H9 (cell line): Measurements from ENCODE around the gene EPOP. TPM values are rescaled to one million over a fixed set of nuclear protein-coding genes. Genes with fewer than 3 reads are reported as not detected.
A peak's percentile ranks its signal among the peaks of the same experiment; 100 is the strongest.

ENCODE experiments used
- DNase-seq: peaks from one replicate; pipeline ENCODE4 v3.0.0-alpha.2; 2017
- H2AFZ ChIP-seq: one replicate; pipeline ENCODE4 v1.6.1; 2013; ENCODE audit warnings: mild to moderate bottlenecking, low read length, control low read depth, moderate library complexity
- H2AK5ac ChIP-seq: 2 replicates; pipeline ENCODE4 v1.6.1; 2013; ENCODE audit warnings: low read length, control low read depth, mixed read lengths; ENCODE audit not compliant: insufficient read length
- H2BK120ac ChIP-seq: one replicate; pipeline ENCODE4 v1.6.1; 2013; ENCODE audit warnings: low read depth, mild to moderate bottlenecking, low read length, control low read depth, inconsistent platforms; ENCODE audit not compliant: poor library complexity, severe bottlenecking
- H2BK12ac ChIP-seq: 2 replicates; pipeline ENCODE4 v1.6.1; 2013; ENCODE audit warnings: low read length, control low read depth, mixed read lengths, low read depth; ENCODE audit not compliant: insufficient read length
- H2BK15ac ChIP-seq: 2 replicates; pipeline ENCODE4 v1.6.1; 2013; ENCODE audit warnings: low read depth, low read length, control low read depth
- H2BK20ac ChIP-seq: one replicate; pipeline ENCODE4 v1.6.1; 2013; ENCODE audit warnings: low read depth, mild to moderate bottlenecking, low read length, control low read depth, inconsistent platforms; ENCODE audit not compliant: poor library complexity, severe bottlenecking
- H2BK5ac ChIP-seq: 2 replicates; pipeline ENCODE4 v1.6.1; 2013; ENCODE audit warnings: low read length, control low read depth, mixed read lengths; ENCODE audit not compliant: insufficient read length
- H3K14ac ChIP-seq: 2 replicates; pipeline ENCODE4 v1.6.1; 2013; ENCODE audit warnings: low read length, control low read depth; ENCODE audit not compliant: insufficient read depth
- H3K18ac ChIP-seq: 2 replicates; pipeline ENCODE4 v1.6.1; 2013; ENCODE audit warnings: low read depth, mild to moderate bottlenecking, mixed read lengths, low read length, control low read depth; ENCODE audit not compliant: insufficient read length
- H3K23ac ChIP-seq: 2 replicates; pipeline ENCODE4 v1.6.1; 2013; ENCODE audit warnings: low read length, control low read depth, mixed read lengths, low read depth; ENCODE audit not compliant: insufficient read length
- H3K23me2 ChIP-seq: 2 replicates; pipeline ENCODE4 v1.6.1; 2013; ENCODE audit warnings: low read depth, mild to moderate bottlenecking, mixed read lengths, low read length, control low read depth; ENCODE audit not compliant: insufficient read length, poor library complexity, severe bottlenecking
- H3K27ac ChIP-seq: 2 replicates; pipeline ENCODE4 v1.5.1; 2013; ENCODE audit warnings: low read length, control low read depth, mixed read lengths, low read depth; ENCODE audit not compliant: insufficient read length
- H3K27me3 ChIP-seq: 2 replicates; pipeline ENCODE4 v1.6.1; 2013; ENCODE audit warnings: low read length, control low read depth, inconsistent platforms; ENCODE audit not compliant: insufficient read depth
- H3K4ac ChIP-seq: 2 replicates; pipeline ENCODE4 v1.6.1; 2013; ENCODE audit warnings: low read depth, mild to moderate bottlenecking, control low read depth, inconsistent platforms, low read length, moderate library complexity
- H3K4me1 ChIP-seq: 2 replicates; pipeline ENCODE4 v1.6.1; 2013; ENCODE audit warnings: low read length, control low read depth, inconsistent platforms; ENCODE audit not compliant: insufficient read depth
- H3K4me2 ChIP-seq: 2 replicates; pipeline ENCODE4 v1.6.1; 2013; ENCODE audit warnings: low read length, control low read depth, mixed read lengths; ENCODE audit not compliant: insufficient read length, insufficient read depth
- H3K56ac ChIP-seq: 2 replicates; pipeline ENCODE4 v1.6.1; 2013; ENCODE audit warnings: low read depth, mild to moderate bottlenecking, mixed read lengths, low read length, control low read depth; ENCODE audit not compliant: insufficient read length
- H3K79me1 ChIP-seq: 2 replicates; pipeline ENCODE4 v1.6.1; 2013; ENCODE audit warnings: low read depth, mild to moderate bottlenecking, moderate library complexity, low read length, control low read depth, inconsistent platforms; ENCODE audit not compliant: insufficient read depth, poor library complexity, severe bottlenecking
- H3K79me2 ChIP-seq: 2 replicates; pipeline ENCODE4 v1.6.1; 2013; ENCODE audit warnings: low read length, control low read depth, inconsistent platforms; ENCODE audit not compliant: insufficient read depth
- H3K9ac ChIP-seq: 2 replicates; pipeline ENCODE4 v1.6.1; 2013; ENCODE audit warnings: low read length, control low read depth, mixed read lengths; ENCODE audit not compliant: insufficient read length; ENCODE audit errors: extremely low read depth
- H3K9me3 ChIP-seq: one replicate; pipeline ENCODE4 v1.6.1; 2013; ENCODE audit warnings: low read depth, low read length, inconsistent platforms; ENCODE audit not compliant: control insufficient read depth
- H3T11ph ChIP-seq: one replicate; pipeline ENCODE4 v1.6.1; 2013; ENCODE audit warnings: mild to moderate bottlenecking, low read length, control low read depth, inconsistent platforms
- H4K20me1 ChIP-seq: one replicate; pipeline ENCODE4 v1.6.1; 2013; ENCODE audit not compliant: control insufficient read depth, insufficient read length, insufficient read depth
- H4K5ac ChIP-seq: 2 replicates; pipeline ENCODE4 v1.6.1; 2013; ENCODE audit warnings: low read depth, mild to moderate bottlenecking, mixed read lengths, low read length, control low read depth; ENCODE audit not compliant: insufficient read length
- H4K8ac ChIP-seq: replicated peaks from 2 replicates; pipeline ENCODE4 v1.6.1; 2013; ENCODE audit warnings: low read length, control low read depth, mixed read lengths, low read depth; ENCODE audit not compliant: insufficient read length
- H4K91ac ChIP-seq: 2 replicates; pipeline ENCODE4 v1.6.1; 2013; ENCODE audit warnings: low read depth, mild to moderate bottlenecking, moderate library complexity, mixed read lengths, low read length, control low read depth; ENCODE audit not compliant: insufficient read length
- H3K27ac Mint-ChIP-seq, 3 experiments: 2 replicates in 2 of 3; 3 replicates in 1 of 3; pipeline ENCODE4 v1.8.0; 2020 to 2021; ENCODE audit warnings: mixed read lengths in 3 of 3, mild to moderate bottlenecking in 1 of 3, moderate library complexity in 1 of 3
- H3K27me3 Mint-ChIP-seq: 2 replicates; pipeline ENCODE4 v1.8.0; 2021; ENCODE audit warnings: low read depth, mild to moderate bottlenecking, moderate library complexity, mixed read lengths
- H3K36me3 Mint-ChIP-seq, 3 experiments: 2 replicates in 2 of 3; 3 replicates in 1 of 3; pipeline ENCODE4 v1.8.0; 2020 to 2021; ENCODE audit warnings: low read depth in 3 of 3, mixed read lengths in 3 of 3; ENCODE audit not compliant: insufficient read depth in 1 of 3
- H3K4me1 Mint-ChIP-seq, 2 experiments: 2 replicates each; pipeline ENCODE4 v1.8.0; 2020; ENCODE audit warnings: mixed read lengths in 2 of 2
- H3K4me3 Mint-ChIP-seq, 2 experiments: 2 replicates in 1 of 2; 3 replicates in 1 of 2; pipeline ENCODE4 v1.8.0; 2020 to 2021; ENCODE audit warnings: mild to moderate bottlenecking in 2 of 2, mixed read lengths in 2 of 2, moderate library complexity in 1 of 2
- H3K9me3 Mint-ChIP-seq, 2 experiments: 2 replicates in 1 of 2; 3 replicates in 1 of 2; pipeline ENCODE4 v1.8.0; 2020; ENCODE audit warnings: mild to moderate bottlenecking in 2 of 2, mixed read lengths in 2 of 2, moderate library complexity in 1 of 2
- WGBS: extraction: QIAGEN DNeasy Blood & Tissue Kit; methylation state at CpG from one replicate; pipeline ENCODE4 v1.1.7; 2013; ENCODE audit warnings: missing lambda C conversion rate, low lambda C conversion rate, mixed read lengths; ENCODE audit not compliant: insufficient read length; ENCODE audit errors: extremely low coverage; 5-methylcytosine and 5-hydroxymethylcytosine counted together
- total RNA-seq: library from RNA; stranded (reverse); gene quantifications from 2 replicates; pipeline ENCODE4 v1.2.1, GENCODE V29; 2021
- TF ChIP-seq, protein P1 (sequence below): fragments of 200-600 bp; sonication (generic); conservative IDR thresholded peaks from 3 replicates; pipeline ENCODE4 v1.8.0; 2021; ENCODE audit warnings: antibody characterized with exemption, mild to moderate bottlenecking

Gene EPOP
- total RNA-seq, 1 experiment from 2014 or later = 5.9 TPM

DNA sequence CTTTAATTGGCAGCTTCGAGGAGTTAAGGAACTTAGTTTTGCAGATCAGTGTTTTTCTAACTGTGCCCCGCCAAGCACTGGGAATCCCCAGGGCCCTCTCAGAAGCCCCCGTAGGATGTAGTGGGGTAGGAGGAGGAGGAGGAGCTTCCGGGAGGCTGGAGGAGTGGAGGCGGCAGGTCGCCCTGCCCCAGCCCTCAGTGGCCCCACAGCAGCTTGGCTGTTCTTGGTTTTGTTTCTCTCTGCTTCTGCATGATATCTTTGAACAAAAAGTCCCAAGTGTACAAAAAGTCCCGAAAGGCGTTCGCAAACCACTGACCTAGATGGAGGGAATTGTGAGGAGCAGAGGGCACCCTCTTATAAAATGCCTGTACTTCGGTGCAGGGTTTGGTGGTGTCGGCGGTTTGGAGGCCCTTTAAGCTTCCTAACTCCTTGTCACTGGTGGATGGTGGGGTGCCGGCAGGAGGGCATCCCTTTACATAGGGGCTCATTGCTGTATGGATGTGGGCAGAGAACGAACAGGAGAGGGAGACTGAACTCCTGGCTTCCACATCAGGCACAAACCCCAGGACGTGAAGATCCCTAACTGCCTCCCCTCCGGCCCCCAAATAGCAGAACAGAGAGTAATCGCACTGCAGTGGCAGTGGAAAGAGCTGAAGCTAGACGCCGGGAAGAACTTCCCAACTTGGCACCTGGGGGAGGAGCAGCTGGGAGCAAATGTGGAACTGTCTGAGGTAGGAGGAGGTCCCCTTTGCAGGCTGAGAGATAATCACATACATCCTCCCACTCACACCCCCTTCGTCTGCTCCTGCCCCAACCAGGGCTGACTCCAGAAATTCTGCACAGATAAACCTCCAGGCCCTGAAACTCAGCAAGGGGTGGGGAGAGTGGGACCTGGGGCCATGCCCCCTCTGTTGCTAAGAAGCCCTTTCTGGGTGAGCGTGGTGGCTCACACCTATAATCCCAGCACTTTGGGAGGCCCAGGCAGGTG lies 20.1 kb downstream of the EPOP start:
- Histone ChIP-seq H4K8ac (no peak overlapping the region), H4K91ac (no peak overlapping the region), H3K79me2 (no peaks in the 10 kb centered on the region), H3K14ac (no peak overlapping the region), H3K4ac (no peak overlapping the region), H2AFZ (no peak overlapping the region), H2BK120ac (no peak overlapping the region), H3K9me3 (no peaks in the 10 kb centered on the region), H2BK5ac (no peak overlapping the region), H4K5ac (no peak overlapping the region), H3K23ac (no peak overlapping the region), H3K56ac (no peak overlapping the region), H3K23me2 (no peaks in the 10 kb centered on the region), H2BK12ac (no peak overlapping the region), H2AK5ac (no peak overlapping the region), H3K79me1 (no peaks in the 10 kb centered on the region), H2BK20ac (no peak overlapping the region), H3T11ph (no peak overlapping the region), H3K9ac (no peak overlapping the region), H3K18ac (no peak overlapping the region), H4K20me1 (no peaks in the 10 kb centered on the region), H3K27me3 (no peaks in the 10 kb centered on the region), H2BK15ac (no peak overlapping the region), H3K27ac (no peak overlapping the region), H3K4me1 (no peaks in the 10 kb centered on the region; the same call in 1 of the 2 replicates), H3K4me2 (no peak overlapping the region)
- Mint-ChIP-seq H3K27ac (no peak overlapping the region; a peak in 1 of 7 replicates), H3K27me3 (peaks cover 29% of the 10 kb centered on the region), H3K4me3 (peak overlapping the region in 1 of 2 experiments; percentile 4; a peak in 1 of 5 replicates), H3K9me3 (no peaks in the 10 kb centered on the region), H3K4me1 (peaks cover 23 to 29% of the 10 kb centered on the region in 2 experiments), H3K36me3 (no peaks in the 10 kb centered on the region; a peak in 1 of 7 replicates)
- no CpG with 5 or more reads among the region's 21 CpGs for WGBS
- DNase-seq = peak; percentile 30
- TF ChIP-seq, protein P1, sequence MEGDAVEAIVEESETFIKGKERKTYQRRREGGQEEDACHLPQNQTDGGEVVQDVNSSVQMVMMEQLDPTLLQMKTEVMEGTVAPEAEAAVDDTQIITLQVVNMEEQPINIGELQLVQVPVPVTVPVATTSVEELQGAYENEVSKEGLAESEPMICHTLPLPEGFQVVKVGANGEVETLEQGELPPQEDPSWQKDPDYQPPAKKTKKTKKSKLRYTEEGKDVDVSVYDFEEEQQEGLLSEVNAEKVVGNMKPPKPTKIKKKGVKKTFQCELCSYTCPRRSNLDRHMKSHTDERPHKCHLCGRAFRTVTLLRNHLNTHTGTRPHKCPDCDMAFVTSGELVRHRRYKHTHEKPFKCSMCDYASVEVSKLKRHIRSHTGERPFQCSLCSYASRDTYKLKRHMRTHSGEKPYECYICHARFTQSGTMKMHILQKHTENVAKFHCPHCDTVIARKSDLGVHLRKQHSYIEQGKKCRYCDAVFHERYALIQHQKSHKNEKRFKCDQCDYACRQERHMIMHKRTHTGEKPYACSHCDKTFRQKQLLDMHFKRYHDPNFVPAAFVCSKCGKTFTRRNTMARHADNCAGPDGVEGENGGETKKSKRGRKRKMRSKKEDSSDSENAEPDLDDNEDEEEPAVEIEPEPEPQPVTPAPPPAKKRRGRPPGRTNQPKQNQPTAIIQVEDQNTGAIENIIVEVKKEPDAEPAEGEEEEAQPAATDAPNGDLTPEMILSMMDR = no peak
